GM06990 (cell line): ENCODE data around the gene CYRIA.

Experiments used
- DNase-seq: peaks from one replicate; pipeline ENCODE4 v3.0.0-alpha.2; 2011; ENCODE audit not compliant: insufficient read length; ENCODE audit errors: extremely low read depth
- H3K27me3 ChIP-seq: replicated peaks from 2 replicates; pipeline ENCODE4 v1.6.0; 2011; ENCODE audit warnings: low read length; ENCODE audit not compliant: control insufficient read depth, insufficient read depth
- H3K36me3 ChIP-seq: 2 replicates; pipeline ENCODE4 v1.5.1; 2011; ENCODE audit warnings: low read length; ENCODE audit not compliant: control insufficient read depth, insufficient read depth
- H3K4me3 ChIP-seq: replicated peaks from 2 replicates; pipeline ENCODE4 v1.5.1; 2011; ENCODE audit warnings: low read depth, mild to moderate bottlenecking, control low read depth, low read length
- TF ChIP-seq, protein P1 (sequence below): IDR thresholded peaks from 2 replicates; pipeline ENCODE4 v1.5.1; 2011; ENCODE audit warnings: low read length, control low read depth, mild to moderate bottlenecking, inconsistent platforms; ENCODE audit not compliant: insufficient read depth, poor library complexity, severe bottlenecking

CYRIA gene

DNA sequence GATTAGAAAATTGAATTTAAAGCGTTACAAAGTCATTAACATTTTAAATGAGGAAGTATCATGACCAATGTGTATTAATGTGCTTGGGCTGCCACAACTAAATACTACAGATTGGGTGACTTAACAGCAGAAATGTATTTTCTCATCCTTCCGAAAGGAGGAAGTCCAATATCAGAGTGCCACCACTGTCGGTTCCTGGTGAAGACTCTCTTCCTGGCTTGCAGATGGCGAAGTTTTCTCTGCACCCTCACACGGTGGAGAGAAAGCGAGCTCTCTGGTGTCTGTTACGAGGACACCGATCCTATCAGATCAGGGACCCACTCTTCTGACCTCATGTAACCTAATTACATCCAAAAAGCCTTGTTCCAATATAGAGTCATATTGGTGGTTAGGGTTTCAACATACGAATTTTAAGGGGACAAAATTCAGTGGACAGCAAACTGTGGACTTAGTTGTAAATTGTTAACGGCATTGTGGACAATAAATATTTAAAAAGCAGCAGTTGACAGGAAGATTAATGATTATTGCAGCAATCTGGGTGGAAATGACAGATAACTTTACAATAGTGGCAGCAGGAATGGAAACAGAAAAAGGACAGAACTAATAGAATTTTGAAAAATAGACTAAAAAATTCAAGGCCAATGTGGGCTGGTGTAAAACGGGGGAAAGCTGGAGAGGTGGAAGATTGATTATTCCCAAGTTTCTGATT lies 35.1 kb upstream of the CYRIA start:
- Histone ChIP-seq H3K27me3 (no peaks in the 10 kb centered on the region), H3K36me3 (no peaks in the 10 kb centered on the region), H3K4me3 (no peak overlapping the region)
- DNase-seq, result no peak
- TF ChIP-seq, protein P1, sequence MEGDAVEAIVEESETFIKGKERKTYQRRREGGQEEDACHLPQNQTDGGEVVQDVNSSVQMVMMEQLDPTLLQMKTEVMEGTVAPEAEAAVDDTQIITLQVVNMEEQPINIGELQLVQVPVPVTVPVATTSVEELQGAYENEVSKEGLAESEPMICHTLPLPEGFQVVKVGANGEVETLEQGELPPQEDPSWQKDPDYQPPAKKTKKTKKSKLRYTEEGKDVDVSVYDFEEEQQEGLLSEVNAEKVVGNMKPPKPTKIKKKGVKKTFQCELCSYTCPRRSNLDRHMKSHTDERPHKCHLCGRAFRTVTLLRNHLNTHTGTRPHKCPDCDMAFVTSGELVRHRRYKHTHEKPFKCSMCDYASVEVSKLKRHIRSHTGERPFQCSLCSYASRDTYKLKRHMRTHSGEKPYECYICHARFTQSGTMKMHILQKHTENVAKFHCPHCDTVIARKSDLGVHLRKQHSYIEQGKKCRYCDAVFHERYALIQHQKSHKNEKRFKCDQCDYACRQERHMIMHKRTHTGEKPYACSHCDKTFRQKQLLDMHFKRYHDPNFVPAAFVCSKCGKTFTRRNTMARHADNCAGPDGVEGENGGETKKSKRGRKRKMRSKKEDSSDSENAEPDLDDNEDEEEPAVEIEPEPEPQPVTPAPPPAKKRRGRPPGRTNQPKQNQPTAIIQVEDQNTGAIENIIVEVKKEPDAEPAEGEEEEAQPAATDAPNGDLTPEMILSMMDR, result no peak

DNA sequence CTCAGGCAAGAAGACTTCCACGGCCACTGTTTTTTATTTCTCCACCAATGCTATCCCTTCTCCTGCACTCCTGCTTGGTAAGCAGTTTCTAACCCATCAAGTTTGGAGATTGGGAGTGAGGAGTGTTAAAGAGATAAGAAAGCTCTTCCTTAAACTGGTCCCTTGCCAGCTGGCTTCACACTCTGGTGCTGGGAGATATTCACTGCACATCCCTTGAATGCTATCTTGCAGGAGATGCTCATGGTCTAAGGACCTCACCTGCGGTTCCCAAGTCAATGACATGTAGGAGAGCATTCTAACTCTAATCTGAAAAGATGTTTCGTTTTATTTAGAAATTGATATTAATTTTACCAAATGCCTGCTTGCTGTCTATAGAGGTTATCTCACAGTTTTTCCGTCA lies 28.2 kb upstream of the CYRIA start:
- DNase-seq, result no peak
- Histone ChIP-seq H3K36me3 (no peaks in the 10 kb centered on the region), H3K27me3 (no peaks in the 10 kb centered on the region), H3K4me3 (no peak overlapping the region)
- TF ChIP-seq, protein P1, result no peak

DNA sequence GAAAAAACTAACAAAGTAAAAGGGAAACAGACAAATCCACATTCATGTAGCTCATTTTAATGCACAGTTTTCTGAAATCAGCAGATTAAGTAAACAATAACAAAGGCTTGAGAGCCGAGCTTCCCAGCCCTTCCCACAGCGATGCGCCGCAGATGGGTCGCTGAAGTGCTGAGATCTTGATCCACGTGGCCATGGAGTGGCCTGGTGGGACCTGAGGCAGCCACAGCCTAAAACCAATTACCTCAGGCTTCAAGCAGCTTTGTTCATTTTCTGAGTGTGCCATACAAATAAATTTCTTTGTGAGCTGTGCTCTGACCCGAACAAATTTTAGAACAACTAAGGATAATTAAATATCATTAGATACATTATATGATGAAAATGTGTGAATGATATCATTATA lies 25.6 kb upstream of the CYRIA start:
- DNase-seq, result no peak

DNA sequence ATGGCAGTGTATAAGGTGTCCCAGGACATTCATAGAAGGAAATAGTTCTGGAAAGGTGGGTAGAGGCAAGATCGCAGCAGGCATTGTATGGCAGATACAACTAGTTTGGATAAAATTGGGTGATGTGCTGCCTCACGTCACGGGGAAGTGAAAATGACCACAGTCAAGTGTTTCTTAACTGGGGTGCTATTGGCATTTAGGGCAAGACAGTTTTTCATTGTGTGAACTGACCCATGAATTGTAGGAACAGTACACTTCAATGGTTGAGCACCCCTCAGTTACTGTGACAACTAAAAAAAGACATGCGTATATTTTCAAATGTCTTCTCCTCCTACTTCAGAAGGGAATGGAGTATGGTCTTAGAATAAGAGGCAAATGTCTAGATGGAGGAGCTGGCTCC lies 22.3 kb upstream of the CYRIA start:
- TF ChIP-seq, protein P1, result no peak
- Histone ChIP-seq H3K36me3 (no peaks in the 10 kb centered on the region), H3K27me3 (no peaks in the 10 kb centered on the region; the same call in none of the 2 replicates), H3K4me3 (no peak overlapping the region)
- DNase-seq, result no peak

More for the DNA sequence above, 25.6 kb upstream of the CYRIA start:
- Histone ChIP-seq H3K36me3 (no peaks in the 10 kb centered on the region), H3K27me3 (no peaks in the 10 kb centered on the region; the same call in none of the 2 replicates), H3K4me3 (no peak overlapping the region)
- TF ChIP-seq, protein P1, result no peak

DNA sequence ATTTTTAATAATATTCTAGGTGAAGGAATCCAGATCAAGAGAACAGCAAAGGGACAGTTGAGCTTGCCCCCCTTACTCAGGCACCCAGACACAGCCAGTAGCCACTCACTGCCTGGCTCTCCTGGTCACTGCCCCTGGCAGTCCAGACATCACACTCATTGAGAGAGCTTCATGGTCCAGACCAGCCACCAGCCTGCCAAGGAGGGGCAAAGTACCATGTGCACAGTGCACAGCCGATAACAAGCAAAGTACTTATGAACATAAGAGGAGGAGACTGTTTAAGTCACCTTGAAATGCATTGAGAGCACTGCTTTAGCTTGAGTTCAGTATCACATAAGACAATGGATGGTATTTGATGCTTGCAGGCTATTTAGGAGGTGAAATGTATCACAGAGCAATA lies 21.6 kb upstream of the CYRIA start:
- Histone ChIP-seq H3K36me3 (no peaks in the 10 kb centered on the region), H3K27me3 (no peaks in the 10 kb centered on the region; the same call in none of the 2 replicates), H3K4me3 (no peak overlapping the region)
- TF ChIP-seq, protein P1, result no peak
- DNase-seq, result no peak
